Measurements from ENCODE around the gene ZC3H14.

ZC3H14 gene

GRCh38 chr14:88632512-88632911 lies 69.7 kb downstream of the ZC3H14 start:
- TF ChIP-seq CTCF (IDR thresholded peaks at IDR 0.05; ENCODE audit: low read depth, low read length) = no peak
- no peak overlapping the region for H3K4me3 ChIP-seq (ENCODE audit: low read depth, low read length)

GRCh38 chr14:88639221-88639620 lies 76.4 kb downstream of the ZC3H14 start:
- TF ChIP-seq CTCF (IDR thresholded peaks at IDR 0.05; ENCODE audit: low read depth, low read length) = no peak
- no peak overlapping the region for H3K4me3 ChIP-seq (ENCODE audit: low read depth, low read length)

GRCh38 chr14:88660056-88660455 lies 97.2 kb downstream of the ZC3H14 start:
- TF ChIP-seq CTCF (IDR thresholded peaks at IDR 0.05; ENCODE audit: low read depth, low read length) = no peak
- H3K4me3 ChIP-seq (ENCODE audit: low read depth, low read length) = no peak overlapping the region

GRCh38 chr14:88667555-88668273 lies 104.9 kb downstream of the ZC3H14 start:
- peak; percentile 92 for TF ChIP-seq CTCF (IDR thresholded peaks at IDR 0.05; ENCODE audit: low read depth, low read length)
- H3K4me3 ChIP-seq (ENCODE audit: low read depth, low read length) = no peak overlapping the region

- H3K4me3 ChIP-seq (ENCODE audit: low read depth, low read length) = no peak overlapping the region
Observed at GRCh38 chr14:88668448-88669116, 105.7 kb downstream of the ZC3H14 start.

GRCh38 chr14:88669346-88669745 lies 106.5 kb downstream of the ZC3H14 start:
- TF ChIP-seq CTCF (IDR thresholded peaks at IDR 0.05; ENCODE audit: low read depth, low read length) = no peak
- H3K4me3 ChIP-seq (ENCODE audit: low read depth, low read length) = no peak overlapping the region

More at GRCh38 chr14:88668448-88669116, 105.7 kb downstream of the ZC3H14 start:
- no peak for TF ChIP-seq CTCF (IDR thresholded peaks at IDR 0.05; ENCODE audit: low read depth, low read length)
